Measurements from ENCODE around the gene ZNF618.

DNA sequence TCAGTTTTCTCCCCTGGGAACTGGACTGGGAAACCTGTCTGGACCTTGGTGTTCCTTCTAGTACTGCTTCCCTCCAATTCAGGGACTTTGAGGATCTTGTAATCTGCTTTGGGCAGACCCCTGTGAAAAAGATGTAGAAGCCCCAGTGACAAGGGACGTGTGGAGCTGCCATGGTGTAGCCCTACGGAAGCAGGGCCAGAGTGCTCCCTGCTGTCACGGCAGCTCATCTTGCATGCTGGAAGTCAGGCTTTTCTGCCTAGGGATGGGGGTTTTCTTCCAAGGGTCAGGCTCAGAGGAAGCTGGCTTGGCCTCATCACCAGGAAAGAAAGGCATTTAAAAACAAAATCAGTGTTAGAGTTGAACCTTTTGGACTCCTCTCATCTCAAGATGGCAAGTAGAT is 115.6 kb downstream of the ZNF618 start:
- TF ChIP-seq, protein P1, sequence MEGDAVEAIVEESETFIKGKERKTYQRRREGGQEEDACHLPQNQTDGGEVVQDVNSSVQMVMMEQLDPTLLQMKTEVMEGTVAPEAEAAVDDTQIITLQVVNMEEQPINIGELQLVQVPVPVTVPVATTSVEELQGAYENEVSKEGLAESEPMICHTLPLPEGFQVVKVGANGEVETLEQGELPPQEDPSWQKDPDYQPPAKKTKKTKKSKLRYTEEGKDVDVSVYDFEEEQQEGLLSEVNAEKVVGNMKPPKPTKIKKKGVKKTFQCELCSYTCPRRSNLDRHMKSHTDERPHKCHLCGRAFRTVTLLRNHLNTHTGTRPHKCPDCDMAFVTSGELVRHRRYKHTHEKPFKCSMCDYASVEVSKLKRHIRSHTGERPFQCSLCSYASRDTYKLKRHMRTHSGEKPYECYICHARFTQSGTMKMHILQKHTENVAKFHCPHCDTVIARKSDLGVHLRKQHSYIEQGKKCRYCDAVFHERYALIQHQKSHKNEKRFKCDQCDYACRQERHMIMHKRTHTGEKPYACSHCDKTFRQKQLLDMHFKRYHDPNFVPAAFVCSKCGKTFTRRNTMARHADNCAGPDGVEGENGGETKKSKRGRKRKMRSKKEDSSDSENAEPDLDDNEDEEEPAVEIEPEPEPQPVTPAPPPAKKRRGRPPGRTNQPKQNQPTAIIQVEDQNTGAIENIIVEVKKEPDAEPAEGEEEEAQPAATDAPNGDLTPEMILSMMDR (IDR thresholded peaks at IDR 0.05), result no peak
- no peak for TF ChIP-seq POLR2A (IDR thresholded peaks at IDR 0.05)
